Smooth muscle cell (in vitro differentiated cells): ENCODE data around the gene HERPUD1. TPM values are rescaled to one million over a fixed set of nuclear protein-coding genes. Genes with fewer than 3 reads are reported as not detected.
"Not testable (repeated sequence)": the region's sequence is repeated elsewhere in the genome, so short reads cannot be mapped to it uniquely, and the experiment has no call there.

Experiments
- DNase-seq: peaks from one replicate; lab custom pipeline; 2025; ENCODE audit not compliant: unreplicated experiment; lab: John Stamatoyannopoulos, UW
- H2AFZ ChIP-seq: fragments of 200-600 bp; sonication (generic); 2 replicates; pipeline ENCODE4 v1.6.0; 2016; ENCODE audit warnings: antibody characterized with exemption, low read depth, mild to moderate bottlenecking
- H3F3A ChIP-seq: fragments of 200-600 bp; sonication (generic); 2 replicates; pipeline ENCODE4 v1.6.0; 2017; ENCODE audit warnings: antibody characterized with exemption, low read depth
- H3K27ac ChIP-seq: fragments of 200-600 bp; sonication (generic); 2 replicates; pipeline ENCODE4 v1.5.1; 2016; ENCODE audit warnings: low read depth, mild to moderate bottlenecking
- H3K27me3 ChIP-seq: fragments of 200-600 bp; sonication (generic); 2 replicates; pipeline ENCODE4 v1.6.1; 2016; ENCODE audit warnings: low read depth, mild to moderate bottlenecking
- H3K36me3 ChIP-seq: fragments of 200-600 bp; sonication (generic); 2 replicates; pipeline ENCODE4 v1.5.1; 2016; ENCODE audit warnings: low read depth
- H3K4me1 ChIP-seq: fragments of 200-600 bp; sonication (generic); 2 replicates; pipeline ENCODE4 v1.5.1; 2016; ENCODE audit warnings: low read depth
- H3K4me2 ChIP-seq: fragments of 200-600 bp; sonication (generic); 2 replicates; pipeline ENCODE4 v1.6.0; 2016; ENCODE audit warnings: mild to moderate bottlenecking
- H3K4me3 ChIP-seq: fragments of 200-600 bp; sonication (generic); 2 replicates; pipeline ENCODE4 v1.5.1; 2016; ENCODE audit warnings: mild to moderate bottlenecking
- H3K79me2 ChIP-seq: fragments of 200-600 bp; sonication (generic); 2 replicates; pipeline ENCODE4 v1.6.0; 2016; ENCODE audit warnings: low read depth, mild to moderate bottlenecking
- H3K9ac ChIP-seq: fragments of 200-600 bp; sonication (generic); 2 replicates; pipeline ENCODE4 v1.6.0; 2016; ENCODE audit warnings: low read depth
- H3K9me3 ChIP-seq: fragments of 200-600 bp; sonication (generic); replicated peaks from 2 replicates; pipeline ENCODE4 v1.5.1; 2016; ENCODE audit warnings: low read depth
- H4K20me1 ChIP-seq: fragments of 200-600 bp; sonication (generic); 2 replicates; pipeline ENCODE4 v1.6.0; 2016; ENCODE audit warnings: low read depth
- WGBS: methylation state at CpG from one replicate; pipeline ENCODE4 v1.1.7; 2016; ENCODE audit warnings: low lambda C conversion rate; 5-methylcytosine and 5-hydroxymethylcytosine counted together
- polyA plus RNA-seq: library from polyadenylated mRNA; unstranded; fragments of >200 nt; fragmentation: Nextera tagmentation; extraction: Ambion mirVana; gene quantifications from 2 replicates; pipeline ENCODE4 v1.2.1, GENCODE V29; 2016
- total RNA-seq: library from RNA; depleted of rRNA; stranded (reverse); fragments of >200 nt; gene quantifications from 2 replicates; pipeline ENCODE4 v1.2.3, GENCODE V29; 2014
- TF ChIP-seq, protein P1 (sequence below): fragments of 200-600 bp; sonication (generic); IDR thresholded peaks from 2 replicates; pipeline ENCODE4 v1.5.1; 2017; ENCODE audit warnings: borderline replicate concordance, mild to moderate bottlenecking, antibody characterized with exemption; ENCODE audit not compliant: insufficient read depth, poor library complexity, severe bottlenecking

Gene HERPUD1
- total and polyA plus RNA-seq, 2 experiments from 2014 or later = 253 to 291 TPM

DNA sequence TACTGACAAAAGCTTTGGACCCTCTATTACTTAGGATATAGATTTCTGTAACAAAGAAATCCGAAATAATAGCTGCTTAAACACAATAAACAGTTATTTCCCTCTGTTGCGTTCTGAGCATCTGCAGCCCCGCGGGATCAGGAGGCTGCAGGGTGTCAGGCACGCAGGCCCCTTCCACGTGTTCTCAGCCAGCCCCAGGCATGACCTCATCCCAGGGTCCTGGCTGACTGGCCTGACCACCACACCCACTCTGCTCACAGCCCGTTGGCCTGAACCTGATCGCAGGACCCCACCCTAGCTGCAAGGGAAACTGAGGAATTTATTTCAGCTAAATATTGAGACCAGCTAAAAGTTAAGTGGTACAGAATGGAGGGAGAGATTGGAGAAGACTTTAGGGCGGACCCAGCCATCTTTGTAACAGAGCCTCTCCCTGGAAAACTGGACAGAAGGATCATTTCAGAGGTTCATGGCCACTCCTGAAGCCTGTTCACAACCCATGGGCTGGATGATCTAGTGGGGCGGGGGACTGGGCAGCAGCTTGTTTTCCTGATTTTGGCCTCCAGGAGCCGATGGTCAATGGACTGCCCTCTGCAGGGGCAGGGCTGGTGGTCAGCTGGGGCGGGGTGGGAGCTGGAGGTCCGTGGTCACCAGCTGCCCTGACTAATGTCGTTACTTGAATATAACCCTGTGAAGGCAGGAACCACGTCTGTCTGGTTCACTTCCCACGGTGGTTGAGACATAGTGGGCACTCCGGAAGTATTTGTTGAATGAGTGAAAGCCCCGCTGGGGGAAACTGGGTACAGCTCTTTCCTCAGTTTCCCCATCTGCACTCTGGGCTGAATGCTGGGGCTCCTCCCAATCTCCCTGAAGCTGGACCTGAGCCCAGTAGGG, 40.7 kb downstream of the HERPUD1 start:
- no peaks in the 10 kb centered on the region for H3F3A ChIP-seq
- no peaks in the 10 kb centered on the region for H3K9me3 ChIP-seq
- no peak overlapping the region for H3K27ac ChIP-seq
- H3K9ac ChIP-seq = no peak overlapping the region
- no peaks in the 10 kb centered on the region for H4K20me1 ChIP-seq
- no peak overlapping the region for H3K4me2 ChIP-seq
- no peaks in the 10 kb centered on the region for H3K27me3 ChIP-seq
- no peak for DNase-seq
- no peaks in the 10 kb centered on the region for H3K4me1 ChIP-seq
- 85% methylated on average over 18 of the region's 18 CpGs for WGBS
- no peak overlapping the region for H3K4me3 ChIP-seq
- no peaks in the 10 kb centered on the region for H3K79me2 ChIP-seq
- no peaks in the 10 kb centered on the region for H3K36me3 ChIP-seq
- no peak overlapping the region for H2AFZ ChIP-seq
- TF ChIP-seq, protein P1, sequence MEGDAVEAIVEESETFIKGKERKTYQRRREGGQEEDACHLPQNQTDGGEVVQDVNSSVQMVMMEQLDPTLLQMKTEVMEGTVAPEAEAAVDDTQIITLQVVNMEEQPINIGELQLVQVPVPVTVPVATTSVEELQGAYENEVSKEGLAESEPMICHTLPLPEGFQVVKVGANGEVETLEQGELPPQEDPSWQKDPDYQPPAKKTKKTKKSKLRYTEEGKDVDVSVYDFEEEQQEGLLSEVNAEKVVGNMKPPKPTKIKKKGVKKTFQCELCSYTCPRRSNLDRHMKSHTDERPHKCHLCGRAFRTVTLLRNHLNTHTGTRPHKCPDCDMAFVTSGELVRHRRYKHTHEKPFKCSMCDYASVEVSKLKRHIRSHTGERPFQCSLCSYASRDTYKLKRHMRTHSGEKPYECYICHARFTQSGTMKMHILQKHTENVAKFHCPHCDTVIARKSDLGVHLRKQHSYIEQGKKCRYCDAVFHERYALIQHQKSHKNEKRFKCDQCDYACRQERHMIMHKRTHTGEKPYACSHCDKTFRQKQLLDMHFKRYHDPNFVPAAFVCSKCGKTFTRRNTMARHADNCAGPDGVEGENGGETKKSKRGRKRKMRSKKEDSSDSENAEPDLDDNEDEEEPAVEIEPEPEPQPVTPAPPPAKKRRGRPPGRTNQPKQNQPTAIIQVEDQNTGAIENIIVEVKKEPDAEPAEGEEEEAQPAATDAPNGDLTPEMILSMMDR = no peak

DNA sequence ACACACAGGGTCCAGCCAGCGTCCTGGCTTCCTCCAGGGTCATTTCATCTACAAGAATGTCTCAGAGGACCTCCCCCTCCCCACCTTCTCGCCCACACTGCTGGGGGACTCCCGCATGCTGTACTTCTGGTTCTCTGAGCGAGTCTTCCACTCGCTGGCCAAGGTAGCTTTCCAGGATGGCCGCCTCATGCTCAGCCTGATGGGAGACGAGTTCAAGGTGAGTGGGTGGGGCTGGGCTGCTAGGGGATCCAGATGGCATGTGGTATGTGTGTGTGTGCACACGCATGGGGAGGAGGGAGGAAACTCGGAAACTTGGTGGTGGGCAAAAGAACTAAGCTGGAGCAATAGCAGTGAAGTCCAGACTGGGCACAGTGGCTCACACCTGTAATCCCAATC, 41.4 kb downstream of the HERPUD1 start:
- Histone ChIP-seq H3K4me2 (no peak overlapping the region), H4K20me1 (no peaks in the 10 kb centered on the region), H3F3A (no peaks in the 10 kb centered on the region), H2AFZ (no peak overlapping the region), H3K9ac (no peak overlapping the region), H3K9me3 (no peaks in the 10 kb centered on the region), H3K27ac (no peak overlapping the region), H3K27me3 (no peaks in the 10 kb centered on the region), H3K4me3 (no peak overlapping the region), H3K36me3 (no peaks in the 10 kb centered on the region), H3K4me1 (no peaks in the 10 kb centered on the region), H3K79me2 (no peaks in the 10 kb centered on the region)
- DNase-seq = no peak
- WGBS = 89% methylated on average over 9 of the region's 9 CpGs
- TF ChIP-seq, protein P1 = no peak

DNA sequence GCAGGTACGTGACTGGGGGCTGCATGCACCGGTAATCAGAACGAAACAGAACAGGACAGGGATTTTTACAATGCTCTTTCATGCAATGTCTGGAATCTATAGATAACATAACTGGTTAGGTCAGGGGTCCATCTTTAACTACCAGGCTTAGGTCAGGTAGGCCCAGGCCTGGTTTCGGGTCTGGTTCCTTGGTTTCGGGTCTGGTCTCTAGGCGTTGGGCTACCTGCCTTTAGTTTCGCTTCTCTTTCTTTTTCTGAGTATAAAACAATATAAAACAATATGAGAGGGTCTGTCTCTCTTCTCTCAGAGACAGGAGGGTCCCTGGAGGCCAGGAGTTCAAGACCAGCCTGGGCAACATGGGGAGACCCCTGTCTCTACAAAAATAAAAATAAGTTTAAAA, 42.0 kb downstream of the HERPUD1 start:
- not testable (repeated sequence) for H2AFZ ChIP-seq, DNase-seq, H3K27me3 ChIP-seq, H3K9me3 ChIP-seq, H3K4me2 ChIP-seq, H3K27ac ChIP-seq, H4K20me1 ChIP-seq, H3K4me1 ChIP-seq, H3K4me3 ChIP-seq, H3K36me3 ChIP-seq, H3K9ac ChIP-seq, H3K79me2 ChIP-seq, H3F3A ChIP-seq
- WGBS = 82% methylated on average over 7 of the region's 7 CpGs

DNA sequence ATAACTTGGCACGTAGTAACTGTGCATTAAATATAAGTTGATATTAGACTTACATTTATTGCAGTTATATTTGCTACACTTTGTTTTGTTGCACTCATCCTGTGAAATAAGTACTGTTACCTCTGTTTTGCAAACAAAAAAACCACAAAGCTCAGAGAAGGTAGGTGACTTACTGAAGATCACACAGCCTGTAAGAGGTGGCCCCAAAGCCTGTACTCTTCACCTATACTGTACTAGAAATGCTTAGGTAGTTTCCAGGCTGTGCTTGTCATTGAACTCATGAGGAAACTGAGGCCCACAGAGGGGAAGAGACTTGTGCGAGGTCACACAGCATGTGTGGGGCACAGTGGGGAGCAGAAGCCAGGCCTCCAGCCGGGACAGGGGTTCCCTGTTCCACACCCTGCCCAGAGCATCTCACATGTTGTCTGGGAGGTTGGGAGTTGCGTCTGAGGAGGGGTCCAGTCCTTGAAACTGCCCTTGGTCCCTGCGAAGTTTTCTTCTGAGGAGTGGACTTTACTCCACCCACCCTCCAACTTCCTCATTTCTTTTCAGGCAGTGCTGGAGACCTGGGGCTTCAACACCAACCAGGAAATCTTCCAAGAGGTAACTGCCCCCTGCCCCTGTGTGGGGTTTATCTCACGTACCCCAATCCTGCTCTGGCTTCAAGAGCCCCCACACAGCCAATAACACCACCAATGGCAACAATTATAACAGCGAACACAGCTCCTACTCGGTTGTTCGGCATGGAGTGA, 42.8 kb downstream of the HERPUD1 start:
- H3K9ac ChIP-seq = no peak overlapping the region
- H3K4me1 ChIP-seq = no peaks in the 10 kb centered on the region
- TF ChIP-seq, protein P1 = no peak
- H2AFZ ChIP-seq = no peak overlapping the region
- H4K20me1 ChIP-seq = no peaks in the 10 kb centered on the region
- H3K4me3 ChIP-seq = no peak overlapping the region
- no peaks in the 10 kb centered on the region for H3F3A ChIP-seq
- WGBS = 89% methylated on average over 9 of the region's 9 CpGs
- H3K27ac ChIP-seq = no peak overlapping the region
- H3K79me2 ChIP-seq = no peaks in the 10 kb centered on the region
- H3K9me3 ChIP-seq = no peaks in the 10 kb centered on the region
- H3K36me3 ChIP-seq = no peaks in the 10 kb centered on the region
- DNase-seq = no peak
- H3K4me2 ChIP-seq = no peak overlapping the region
- H3K27me3 ChIP-seq = no peaks in the 10 kb centered on the region
